IPS-NIHi7 (cell line): Measurements from ENCODE around the gene HNRNPU.
A peak's percentile ranks its signal among the peaks of the same experiment; 100 is the strongest.

Experiments
- DNase-seq: peaks from one replicate; pipeline ENCODE4 v3.0.0; 2012; ENCODE audit warnings: mixed read lengths; ENCODE audit errors: extremely low spot score

HNRNPU gene

DNA sequence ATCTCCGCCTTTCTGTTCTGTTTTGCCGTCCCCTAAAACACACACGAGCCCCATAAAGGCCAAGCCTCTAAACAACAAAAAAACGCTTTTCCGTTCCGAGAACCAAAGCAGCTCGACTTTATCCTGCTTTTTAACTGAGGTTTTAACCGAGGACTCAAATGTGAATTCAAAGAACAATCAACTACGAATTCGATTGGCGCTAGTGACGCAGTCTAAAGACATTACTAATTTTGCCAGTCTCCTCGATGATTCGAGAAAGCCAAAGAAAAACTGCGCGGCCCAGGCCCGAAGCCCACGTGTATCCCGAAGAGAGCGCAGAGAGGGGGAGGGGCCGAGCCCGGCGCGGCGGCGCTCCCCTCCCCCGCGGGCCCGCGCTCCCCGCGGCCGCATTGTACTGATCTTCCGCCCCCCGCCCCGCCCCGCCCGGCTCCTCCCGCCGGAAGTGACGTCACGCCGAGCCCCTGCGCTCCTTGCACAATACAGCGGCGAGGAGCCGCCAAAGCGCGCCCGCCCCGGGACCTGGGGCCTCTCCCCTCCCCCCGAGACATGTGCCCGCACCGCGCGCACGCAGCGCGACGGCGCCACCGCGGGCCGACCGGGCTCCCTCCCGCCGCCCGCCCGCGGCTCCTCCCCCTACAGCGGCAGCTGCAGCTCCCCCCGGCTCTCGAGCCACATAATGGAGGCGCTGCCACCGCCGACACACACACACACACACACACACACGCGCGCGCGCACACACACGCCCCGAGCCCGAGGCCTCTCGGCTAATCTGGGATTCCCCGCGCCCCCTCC, 1.4 kb downstream of the HNRNPU start:
- DNase-seq, result peak; percentile 85

- DNase-seq, result no peak
Measured at GRCh38 chr1:244862354-244862698, 2.0 kb downstream of the HNRNPU start.

GRCh38 chr1:244861683-244862082, 2.7 kb downstream of the HNRNPU start:
- no peak for DNase-seq

DNA sequence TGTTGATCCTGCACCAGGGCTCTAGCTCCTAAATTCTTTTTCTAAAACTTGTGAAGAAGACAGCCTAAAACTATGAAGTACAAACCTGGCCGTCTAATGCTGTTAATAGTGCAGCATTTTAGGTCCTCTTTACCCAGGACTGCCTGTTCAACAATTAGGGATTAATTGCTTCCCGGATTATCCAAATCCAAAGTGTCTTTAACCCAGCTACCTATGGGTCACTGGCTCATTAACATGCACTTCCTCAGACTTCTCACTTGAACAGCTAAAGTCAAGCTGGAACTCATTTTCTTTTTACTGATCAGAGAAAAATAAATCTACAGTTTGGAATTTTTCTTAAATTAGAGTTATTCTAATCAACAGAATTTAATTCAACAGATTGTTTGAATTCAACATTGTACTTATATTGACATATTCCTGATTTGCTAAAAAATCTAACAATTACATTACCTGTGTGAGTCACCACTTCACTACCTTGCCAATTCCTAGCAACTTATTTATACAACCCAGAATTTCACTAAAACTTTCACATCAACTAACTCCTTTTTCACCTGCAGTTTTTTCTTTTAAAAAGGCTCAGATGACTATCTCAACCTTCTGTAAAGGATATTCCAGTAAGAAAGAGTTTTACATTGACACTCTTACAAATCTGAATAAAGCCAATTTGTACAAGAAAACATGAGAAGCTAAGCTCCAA, 3.3 kb downstream of the HNRNPU start:
- no peak for DNase-seq

GRCh38 chr1:244860078-244860477, 4.3 kb downstream of the HNRNPU start:
- DNase-seq, result no peak

- DNase-seq, result no peak
Measured at GRCh38 chr1:244858357-244858756, 6.0 kb downstream of the HNRNPU start.

- DNase-seq, result no peak
Measured at GRCh38 chr1:244857761-244858160, 6.6 kb downstream of the HNRNPU start.

GRCh38 chr1:244854865-244855578, 9.3 kb downstream of the HNRNPU start:
- DNase-seq, result no peak

DNA sequence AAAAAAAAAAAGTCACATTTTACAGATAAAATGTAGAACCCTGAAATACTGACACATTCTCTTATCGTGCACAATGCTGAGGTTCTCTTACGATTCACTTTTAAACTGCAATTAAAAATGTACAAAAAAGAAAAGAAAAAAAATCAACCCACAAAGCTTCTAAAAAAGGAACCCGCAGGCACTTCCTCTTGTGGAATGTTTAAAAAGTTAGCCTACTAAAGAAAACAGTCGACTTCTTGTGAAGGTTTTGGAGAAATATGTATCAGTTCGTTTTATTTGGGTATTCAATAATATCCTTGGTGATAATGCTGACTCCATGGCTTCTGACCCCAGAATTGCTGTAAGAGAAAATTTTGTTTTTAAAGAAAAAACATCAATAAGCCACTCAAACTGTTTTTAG, 10.2 kb downstream of the HNRNPU start:
- DNase-seq, result no peak

GRCh38 chr1:244852694-244853093, 11.6 kb downstream of the HNRNPU start:
- no peak for DNase-seq

DNA sequence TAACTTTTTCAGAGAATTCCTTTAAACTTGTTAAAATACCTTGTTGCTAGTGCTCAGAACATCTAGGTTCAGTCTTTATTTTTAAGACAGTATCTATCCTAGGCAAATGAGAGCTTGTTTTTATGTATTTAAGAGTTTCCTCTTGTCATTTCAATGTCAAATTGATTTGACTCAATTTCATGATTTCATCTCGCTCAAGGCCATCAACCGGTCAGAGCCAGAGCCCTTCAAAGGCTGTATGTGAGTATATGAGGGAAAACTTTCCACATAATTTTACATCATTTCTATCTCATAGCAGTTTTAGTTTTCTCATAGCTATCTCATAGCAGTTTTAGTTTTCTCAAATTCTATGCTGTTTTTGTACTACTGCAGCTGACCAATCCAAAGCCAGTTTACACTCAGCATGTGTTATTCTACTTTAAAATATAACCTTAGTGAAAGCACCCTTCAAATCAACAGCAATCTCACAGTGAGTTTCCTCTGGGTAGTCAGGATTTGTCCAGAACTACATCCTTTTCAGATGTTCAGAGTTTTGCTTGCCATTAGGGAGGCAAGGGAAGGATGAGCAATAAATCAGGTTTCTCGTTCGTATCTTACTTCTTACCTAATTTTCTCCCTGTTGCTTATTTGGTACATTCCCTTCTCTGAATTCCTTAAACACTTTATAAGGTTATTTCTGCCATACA, 12.7 kb downstream of the HNRNPU start:
- DNase-seq, result no peak

DNA sequence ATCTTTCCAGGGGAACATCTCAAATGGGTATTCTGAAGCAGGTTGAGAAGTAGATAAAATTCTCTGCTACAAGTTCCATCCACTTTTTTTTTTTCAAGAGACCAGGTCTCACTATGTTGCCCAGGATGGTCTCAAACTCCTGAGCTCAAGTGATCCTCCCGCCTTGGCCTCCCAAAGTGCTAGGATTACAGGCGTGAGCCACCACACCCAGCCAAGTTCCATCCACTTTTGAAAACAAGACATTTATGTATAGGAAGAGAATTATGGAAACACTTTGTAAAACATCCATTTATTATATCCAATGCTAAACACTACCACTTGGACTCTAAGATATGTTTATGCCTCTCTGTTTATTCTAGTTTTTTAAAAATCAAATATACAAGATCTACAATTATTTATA, 13.4 kb downstream of the HNRNPU start:
- DNase-seq, result no peak

DNA sequence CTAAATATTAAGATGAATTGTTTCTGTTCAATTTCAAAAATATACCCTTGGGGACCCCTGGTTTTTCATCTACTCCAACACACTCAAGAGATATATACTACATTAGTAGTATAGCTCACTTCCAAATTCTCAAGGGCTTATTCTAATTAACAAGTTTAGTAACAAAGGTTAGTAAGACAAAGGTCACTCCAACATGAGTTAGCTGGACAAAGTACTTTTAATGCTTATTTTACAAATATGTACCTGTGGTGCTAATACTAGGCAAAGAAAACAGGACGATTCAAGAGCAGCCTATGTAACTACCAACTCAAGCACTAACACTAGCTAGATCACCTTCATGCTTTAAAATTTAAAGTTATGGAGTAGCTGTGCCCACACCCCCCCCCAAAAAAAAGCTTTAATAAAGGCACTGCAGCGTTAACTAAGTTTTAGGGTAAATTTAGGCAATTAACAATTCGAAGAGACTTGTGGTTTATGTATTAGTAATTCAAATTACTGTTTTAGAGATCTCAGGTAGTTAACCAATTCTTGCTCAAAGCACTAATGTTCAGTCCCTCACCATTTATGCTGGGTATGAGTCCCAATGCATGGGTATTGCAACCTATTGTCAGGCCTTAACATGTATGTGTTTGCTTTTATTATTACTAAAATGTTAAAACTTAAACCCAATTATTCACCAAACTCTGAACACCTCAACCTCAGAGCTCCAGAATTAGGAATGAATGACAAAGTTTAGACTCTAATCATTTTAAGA, 14.1 kb downstream of the HNRNPU start:
- DNase-seq, result no peak

DNA sequence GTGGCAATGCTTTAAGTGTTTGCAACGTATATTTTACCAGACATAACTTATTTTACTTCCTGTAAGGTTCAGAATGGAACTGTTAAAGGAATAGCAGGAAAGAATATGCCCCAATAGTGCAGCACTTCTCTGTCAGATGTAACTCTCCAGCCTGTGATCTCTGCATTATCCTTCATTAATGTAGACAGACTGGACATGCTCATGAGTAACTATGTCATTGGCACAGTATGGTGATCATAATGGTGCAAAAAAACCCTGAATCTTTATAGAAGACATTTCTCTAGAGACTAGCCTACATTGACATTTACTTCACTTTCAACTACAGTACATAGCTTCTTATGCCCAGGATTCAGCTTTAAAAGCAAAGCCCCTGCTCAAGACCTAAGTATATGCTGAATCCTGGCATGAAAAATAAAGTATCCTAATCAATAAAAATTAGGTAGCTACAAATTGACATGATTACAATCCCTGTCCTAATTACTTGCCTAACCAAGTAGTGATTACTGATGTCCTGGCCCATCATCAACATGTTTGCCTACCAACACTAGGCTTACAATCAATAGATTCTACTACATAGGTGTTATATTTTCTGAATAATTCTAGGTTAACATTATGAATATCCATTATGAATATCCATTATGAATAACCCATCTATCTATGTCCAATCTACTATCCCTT, 15.0 kb downstream of the HNRNPU start:
- no peak for DNase-seq

- DNase-seq, result no peak
Measured at GRCh38 chr1:244846653-244847052, 17.7 kb downstream of the HNRNPU start.

GRCh38 chr1:244844155-244845121, 19.9 kb downstream of the HNRNPU start:
- DNase-seq, result no peak

- no peak for DNase-seq
Measured at GRCh38 chr1:244843148-244843978, 21.0 kb downstream of the HNRNPU start.

GRCh38 chr1:244841273-244841927, 22.9 kb downstream of the HNRNPU start:
- no peak for DNase-seq
